Endothelial cell of umbilical vein (primary cell): ENCODE data around the gene KCTD13. TPM values are rescaled to one million over a fixed set of nuclear protein-coding genes. Genes with fewer than 3 reads are reported as not detected.

Source experiments
- BruUV-seq: library from RNA; stranded (reverse); fragments of 400-500 nt; replicated peaks from 2 replicates; lab custom pipeline; 2021; lab: Mats Ljungman, UMichigan
- CTCF ChIA-PET: fragments of 300-600, 350-600 bp; sonication (Branson Sonifier 250); formaldehyde crosslinking; loops from one replicate; lab custom pipeline; 2021; ENCODE audit warnings: antibody characterized with exemption, inconsistent platforms; lab: Charles Lee
- POLR2A ChIA-PET: fragments of 300-600, 350-600 bp; sonication (Branson Sonifier 250); formaldehyde crosslinking; loops from one replicate; lab custom pipeline; 2021; ENCODE audit warnings: antibody characterized with exemption, inconsistent platforms; lab: Charles Lee
- DNase-seq: peaks from one replicate; pipeline ENCODE4 v3.0.0-alpha.2; 2011; ENCODE audit warnings: low read depth, low spot score
- FAIRE-seq: peaks from 2 replicates; lab custom pipeline; 2011; peaks lifted over from hg19 to GRCh38; lab: Jason Lieb, UNC
- H2AFZ ChIP-seq: 2 replicates; pipeline ENCODE4 v1.6.0; 2012; ENCODE audit warnings: low read depth, low read length, control low read depth, inconsistent platforms
- H3K27ac ChIP-seq: 2 replicates; pipeline ENCODE4 v1.5.1; 2011; ENCODE audit warnings: low read depth, mild to moderate bottlenecking, control low read depth, low read length, moderate library complexity; ENCODE audit not compliant: insufficient read depth
- H3K27me3 ChIP-seq, 2 experiments: 2 replicates each; pipeline versions ENCODE4 v1.6.0 to v1.6.1; 2011; ENCODE audit warnings: low read length in 2 of 2, mixed read lengths in 1 of 2; ENCODE audit not compliant: control insufficient read depth in 2 of 2, insufficient read depth in 2 of 2
- H3K36me3 ChIP-seq, 2 experiments: 2 replicates in 1 of 2; 3 replicates in 1 of 2; pipeline ENCODE4 v1.5.1; 2011; ENCODE audit warnings: low read length in 2 of 2, mild to moderate bottlenecking in 1 of 2, moderate library complexity in 1 of 2; ENCODE audit not compliant: control insufficient read depth in 2 of 2, insufficient read depth in 2 of 2; ENCODE audit errors: extremely low read depth in 1 of 2
- H3K4me1 ChIP-seq: 3 replicates; pipeline ENCODE4 v1.5.1; 2011; ENCODE audit warnings: mild to moderate bottlenecking, low read length; ENCODE audit not compliant: control insufficient read depth, insufficient read depth; ENCODE audit errors: extremely low read depth
- H3K4me2 ChIP-seq: 2 replicates; pipeline ENCODE4 v1.6.1; 2011; ENCODE audit warnings: low read length, control low read depth, mixed read lengths; ENCODE audit not compliant: insufficient read depth
- H3K4me3 ChIP-seq, 3 experiments: fragments of 200-600 bp in 1 of 3; sonication (generic), shearing (Covaris generic) in 1 of 3; replicated peaks in 1 of 3; 2 replicates each; pipeline ENCODE4 v1.5.1; 2011 to 2016; ENCODE audit warnings: control low read depth in 3 of 3, low read length in 3 of 3, mild to moderate bottlenecking in 2 of 3, inconsistent platforms in 1 of 3, low read depth in 1 of 3, moderate library complexity in 1 of 3; ENCODE audit not compliant: insufficient read depth in 1 of 3
- H3K79me2 ChIP-seq: 2 replicates; pipeline ENCODE4 v1.6.0; 2012; ENCODE audit warnings: low read length, inconsistent platforms; ENCODE audit not compliant: control insufficient read depth, insufficient read depth
- H3K9ac ChIP-seq: replicated peaks from 2 replicates; pipeline ENCODE3; 2011; ENCODE audit warnings: low read length, control low read depth; ENCODE audit not compliant: insufficient read depth; ENCODE audit errors: extremely low read depth
- H3K9me1 ChIP-seq: replicated peaks from 3 replicates; pipeline ENCODE4 v1.6.0; 2011; ENCODE audit warnings: mild to moderate bottlenecking, low read length; ENCODE audit not compliant: control insufficient read depth, insufficient read depth; ENCODE audit errors: extremely low read depth
- H3K9me3 ChIP-seq: replicated peaks from 2 replicates; pipeline ENCODE4 v1.5.1; 2012; ENCODE audit warnings: low read length, inconsistent platforms; ENCODE audit not compliant: control insufficient read depth, insufficient read depth
- H4K20me1 ChIP-seq: replicated peaks from 2 replicates; pipeline ENCODE3; 2011; ENCODE audit warnings: mild to moderate bottlenecking, low read length; ENCODE audit not compliant: control insufficient read depth, insufficient read depth; ENCODE audit errors: extremely low read depth
- CTCF ChIP-seq, 2 donors: IDR thresholded peaks; 1 replicate in 1 of 2; 2 replicates in 1 of 2; pipeline ENCODE4 v1.5.1; 2011; ENCODE audit warnings: low read length in 2 of 2, mild to moderate bottlenecking in 2 of 2, moderate library complexity in 2 of 2, control low read depth in 1 of 2, inconsistent platforms in 1 of 2, low read depth in 1 of 2; ENCODE audit not compliant: insufficient read depth in 1 of 2; ENCODE audit errors: extremely low read depth in 1 of 2
- EZH2 ChIP-seq: IDR thresholded peaks from 2 replicates; pipeline ENCODE4 v1.6.1; 2012; ENCODE audit warnings: borderline replicate concordance, low read depth, mild to moderate bottlenecking, moderate library complexity, low read length, inconsistent platforms; ENCODE audit not compliant: severe bottlenecking
- FOS ChIP-seq: IDR thresholded peaks from 2 replicates; pipeline ENCODE4 v1.6.1; 2011; ENCODE audit warnings: mild to moderate bottlenecking, low read length, moderate library complexity, borderline replicate concordance; ENCODE audit not compliant: insufficient read depth
- GATA2 ChIP-seq: IDR thresholded peaks from 2 replicates; pipeline ENCODE4 v1.7.0; 2011; ENCODE audit warnings: low read depth, mild to moderate bottlenecking, moderate library complexity, mixed read lengths, low read length; ENCODE audit not compliant: insufficient read length, insufficient read depth
- JUN ChIP-seq: IDR thresholded peaks from 2 replicates; pipeline ENCODE4 v1.6.1; 2011; ENCODE audit warnings: borderline replicate concordance, low read depth; ENCODE audit not compliant: insufficient read length, insufficient read depth
- MAX ChIP-seq: IDR thresholded peaks from 2 replicates; pipeline ENCODE4 v1.6.1; 2011; ENCODE audit not compliant: insufficient read depth, insufficient read length
- MYC ChIP-seq: IDR thresholded peaks from one replicate; pipeline ENCODE4 v1.6.1; 2011; ENCODE audit warnings: mild to moderate bottlenecking, low read depth, low read length
- POLR2A ChIP-seq: IDR thresholded peaks from 2 replicates; pipeline ENCODE4 v1.6.1; 2012; ENCODE audit warnings: low read depth, mild to moderate bottlenecking, control low read depth, low read length
- POLR2AphosphoS5 ChIP-seq: IDR thresholded peaks from 2 replicates; pipeline ENCODE4 v1.6.1; 2012; ENCODE audit warnings: low read depth, mild to moderate bottlenecking, control low read depth, low read length, moderate library complexity; ENCODE audit not compliant: insufficient read depth
- dilution Hi-C: fragments of 300-500 bp; cut with MboI; formaldehyde crosslinking; loops from one replicate; pipeline ENCODE4 v1.15.0; 2019; ENCODE audit warnings: low sequenced_read_pairs; ENCODE audit not compliant: extremely low pct_ligation_motif_present
- intact Hi-C: fragments of 100-400 bp; cut with micrococcal nuclease; formaldehyde crosslinking; loops from one replicate; pipeline ENCODE4 v1.10.0; 2022
- polyA plus RNA-seq, 4 experiments: library from polyadenylated mRNA; depleted of rRNA in 3 of 4; stranded (reverse) in 3 of 4; unstranded in 1 of 4; fragments of >200 nt; gene quantifications; 2 replicates each; pipeline versions ENCODE4 v1.2.1 to v1.2.3, GENCODE V29; 2011 to 2012; ENCODE audit warnings: missing spikeins in 1 of 4
- total RNA-seq: library from RNA; stranded (reverse); gene quantifications from 2 replicates; pipeline ENCODE4 v1.2.3, GENCODE V29; 2021

Gene KCTD13
- total and polyA plus RNA-seq, 2 donors (not counting 3 experiments of a cell fraction or from before 2014, with no cell fraction given): 22.6 to 24.2 TPM

DNA sequence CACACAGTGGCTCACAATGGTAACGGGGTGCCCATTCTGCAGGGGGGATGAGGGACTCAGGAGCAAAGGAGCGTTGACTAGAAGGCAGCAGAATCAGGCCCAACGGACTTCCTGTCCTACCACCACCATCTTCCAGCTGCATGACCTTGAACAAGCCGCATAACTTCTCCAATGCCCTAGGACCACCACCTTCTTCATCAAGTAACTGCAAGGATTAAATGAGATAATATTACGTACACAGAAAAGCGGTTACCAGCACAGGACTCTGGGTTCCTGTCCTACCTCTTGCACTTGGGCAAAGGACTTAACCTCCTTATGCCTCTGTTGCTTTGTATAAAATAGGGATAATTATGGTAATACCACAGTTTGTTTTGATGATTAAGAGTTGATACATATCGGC, 21.1 kb downstream of the KCTD13 start:
- Histone ChIP-seq H3K9me3 (no peaks in the 10 kb centered on the region), H2AFZ (no peak overlapping the region), H4K20me1 (no peaks in the 10 kb centered on the region), H3K4me3 (no peak overlapping the region), H3K9me1 (no peaks in the 10 kb centered on the region), H3K9ac (no peak overlapping the region), H3K27ac (no peak overlapping the region), H3K36me3 (no peaks in the 10 kb centered on the region), H3K4me1 (peaks cover 5% of the 10 kb centered on the region), H3K27me3 (no peaks in the 10 kb centered on the region), H3K79me2 (no peaks in the 10 kb centered on the region), H3K4me2 (no peak overlapping the region)
- DNase-seq (no peak), FAIRE-seq (no peak)
- ChIA-PET CTCF (no interaction called here), POLR2A (no interaction called here)
- intact Hi-C loops: loop anchor here (10.0 kb wide), 1 partner anchor 80 kb away; the partner anchor contains the start of gene MVP
- dilution Hi-C loops: no loop called here
- no peak for TF ChIP-seq POLR2AphosphoS5
- no peak for TF ChIP-seq JUN
- TF ChIP-seq MAX: no peak
- no peak for TF ChIP-seq MYC
- no peak for TF ChIP-seq EZH2
- TF ChIP-seq CTCF (IDR thresholded peaks at IDR 0.05; ENCODE audit: extremely low read depth in 1 of 2, insufficient read depth in 1 of 2, low read depth in 1 of 2, low read length in 2 of 2): no peak
- no peak for TF ChIP-seq GATA2
- TF ChIP-seq POLR2A: no peak
- no peak for TF ChIP-seq FOS
- BruUV-seq: no TSS peak
